NT2/D1 (cell line): ENCODE results near the gene KLHL30.

ENCODE experiments used
- SUZ12 ChIP-seq: IDR thresholded peaks from 2 replicates; pipeline ENCODE4 v1.6.1; 2011; ENCODE audit not compliant: insufficient read length, insufficient read depth; ENCODE audit errors: extremely low read depth
- ZNF274 ChIP-seq: IDR thresholded peaks from 2 replicates; pipeline ENCODE4 v1.6.1; 2011; ENCODE audit warnings: mild to moderate bottlenecking, low read depth, low read length

- no peak for TF ChIP-seq ZNF274
- no peak for TF ChIP-seq SUZ12
These were observed 2.8 kb upstream of the KLHL30 start for GRCh38 chr2:238135601-238136150.
